ENCODE results near the gene SOCS6.
"Not testable (repeated sequence)": the region's sequence is repeated elsewhere in the genome, so short reads cannot be mapped to it uniquely, and the experiment has no call there.

The SOCS6 gene

GRCh38 chr18:70363861-70364260, 75.0 kb downstream of the SOCS6 start:
- DNase-seq, result no peak

- DNase-seq, result no peak
Measured at GRCh38 chr18:70365361-70365760, 76.5 kb downstream of the SOCS6 start.

- DNase-seq, result no peak
Measured at GRCh38 chr18:70366174-70366573, 77.3 kb downstream of the SOCS6 start.

DNA sequence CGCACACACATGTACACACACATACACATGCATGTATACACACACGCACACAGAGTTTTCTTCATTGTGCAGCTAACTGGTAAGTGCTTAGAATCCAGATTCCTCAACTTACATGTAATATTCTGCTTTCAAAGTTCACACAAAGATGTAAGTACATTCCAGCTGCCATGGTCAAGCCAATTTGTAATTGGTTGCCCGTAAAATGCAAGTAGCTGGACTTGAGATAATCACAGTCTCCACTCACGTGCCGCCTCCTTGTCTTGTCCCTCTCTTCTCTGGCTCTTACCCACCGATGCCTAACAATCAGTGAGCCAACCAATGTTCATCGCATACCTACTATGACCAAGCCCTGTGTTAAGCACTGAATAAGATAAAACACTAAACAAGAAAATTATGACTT, 77.8 kb downstream of the SOCS6 start:
- no peak for DNase-seq

DNA sequence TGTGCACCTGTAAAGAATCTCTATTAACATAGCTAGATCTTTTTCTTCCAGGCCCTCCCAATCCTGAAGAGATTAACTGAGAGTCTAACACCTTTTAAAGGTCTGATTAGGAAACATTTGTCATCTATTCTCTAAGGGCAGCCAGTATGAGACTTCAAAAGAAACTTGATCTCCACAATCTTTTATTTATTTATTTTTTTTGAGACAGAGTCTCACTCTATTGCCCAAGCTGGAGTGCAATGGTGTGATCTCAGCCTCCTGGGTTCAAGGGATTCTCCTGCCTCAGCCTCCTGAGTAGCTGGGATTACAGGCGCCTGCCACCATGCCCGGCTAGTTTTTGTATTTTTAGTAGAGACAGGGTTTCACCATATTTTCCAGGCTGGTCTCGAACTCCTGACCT, 78.5 kb downstream of the SOCS6 start:
- DNase-seq, result not testable (repeated sequence)

DNA sequence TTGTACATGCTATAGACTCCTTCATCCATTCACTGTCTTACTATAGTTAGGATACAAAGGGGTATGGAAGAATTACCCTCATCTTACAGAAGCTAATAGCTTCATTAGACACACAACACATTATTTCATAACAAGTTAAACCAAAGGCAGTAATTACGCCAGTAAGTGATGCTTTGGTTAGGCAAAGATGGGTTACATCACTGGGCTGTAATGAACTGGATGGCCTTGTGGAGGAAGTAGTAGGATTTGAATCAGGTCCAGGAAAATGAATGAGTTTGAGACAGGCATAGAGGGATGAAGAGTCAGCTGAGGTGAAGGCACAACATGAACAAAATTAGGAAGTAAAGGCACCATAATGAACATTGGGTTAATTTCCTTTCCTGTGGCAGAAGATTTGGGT, 80.1 kb downstream of the SOCS6 start:
- DNase-seq, result no peak

DNA sequence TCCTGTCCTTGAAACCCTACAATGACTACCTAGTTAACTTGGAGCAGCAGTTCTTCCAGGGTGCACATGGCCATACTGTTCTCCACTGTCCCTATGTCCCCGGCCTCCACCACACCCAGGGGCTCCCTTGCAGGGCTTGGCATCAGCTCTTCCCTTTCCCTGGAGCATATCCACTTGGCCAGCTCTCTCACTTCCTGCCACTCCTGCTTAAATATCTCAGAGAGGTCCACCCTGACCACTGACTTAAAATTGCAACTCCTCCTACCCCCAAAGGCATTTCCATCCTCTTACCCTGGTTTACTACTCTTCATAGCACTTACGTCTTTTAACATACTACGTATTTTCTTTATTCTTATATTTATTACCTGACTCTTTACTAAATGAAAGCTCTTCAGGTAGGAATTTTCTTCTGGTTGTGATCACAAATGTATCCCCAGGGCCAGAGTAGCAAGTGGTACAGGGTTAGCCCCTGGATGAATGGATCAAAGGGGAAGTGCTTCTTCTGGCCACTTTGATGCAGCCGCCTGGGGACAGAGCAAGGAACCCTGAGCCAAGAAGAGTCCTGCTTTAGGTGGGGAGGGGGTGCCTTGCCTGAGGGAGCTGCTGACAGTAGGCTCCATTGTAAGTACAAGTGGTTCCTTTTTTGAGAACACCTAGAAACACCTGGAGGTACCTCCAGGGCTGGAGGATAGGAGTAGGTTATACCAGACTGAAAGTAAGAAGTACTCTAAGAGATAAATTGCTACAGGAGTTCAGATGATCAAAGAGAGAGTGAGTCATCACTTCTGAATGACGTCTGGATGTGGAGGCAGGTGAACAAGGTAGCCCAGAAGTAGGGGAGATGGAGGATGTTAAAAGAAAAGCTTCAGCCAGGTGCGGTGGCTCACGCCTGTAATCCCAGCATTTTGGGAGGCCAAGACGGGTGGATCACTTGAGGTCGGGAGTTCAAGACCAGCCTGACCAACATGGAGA, 82.2 kb downstream of the SOCS6 start:
- DNase-seq, result no peak

- DNase-seq, result no peak
Measured at GRCh38 chr18:70371908-70372307, 83.1 kb downstream of the SOCS6 start.

GRCh38 chr18:70372450-70373041, 83.7 kb downstream of the SOCS6 start:
- DNase-seq, result no peak

- no peak for DNase-seq
Measured at GRCh38 chr18:70373042-70373519, 84.2 kb downstream of the SOCS6 start.

DNA sequence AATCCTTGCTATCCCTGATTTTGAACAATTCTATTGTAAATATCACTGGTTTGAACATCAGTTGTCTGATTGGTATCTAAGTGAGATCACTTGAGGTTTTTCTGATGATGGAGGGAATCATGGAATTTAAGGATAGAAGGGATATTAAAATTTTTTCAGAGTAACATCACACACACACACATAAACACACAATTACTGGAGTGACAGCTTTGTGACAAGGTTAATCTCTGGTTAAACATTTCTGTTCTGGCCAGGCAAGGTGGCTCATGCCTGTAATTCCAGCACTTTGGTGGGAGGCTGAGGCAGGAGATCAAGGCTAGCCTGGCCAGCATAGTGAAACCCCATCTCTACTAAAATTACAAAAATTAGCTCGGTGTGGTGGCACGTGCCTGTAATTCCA, 85.3 kb downstream of the SOCS6 start:
- DNase-seq, result no peak

DNA sequence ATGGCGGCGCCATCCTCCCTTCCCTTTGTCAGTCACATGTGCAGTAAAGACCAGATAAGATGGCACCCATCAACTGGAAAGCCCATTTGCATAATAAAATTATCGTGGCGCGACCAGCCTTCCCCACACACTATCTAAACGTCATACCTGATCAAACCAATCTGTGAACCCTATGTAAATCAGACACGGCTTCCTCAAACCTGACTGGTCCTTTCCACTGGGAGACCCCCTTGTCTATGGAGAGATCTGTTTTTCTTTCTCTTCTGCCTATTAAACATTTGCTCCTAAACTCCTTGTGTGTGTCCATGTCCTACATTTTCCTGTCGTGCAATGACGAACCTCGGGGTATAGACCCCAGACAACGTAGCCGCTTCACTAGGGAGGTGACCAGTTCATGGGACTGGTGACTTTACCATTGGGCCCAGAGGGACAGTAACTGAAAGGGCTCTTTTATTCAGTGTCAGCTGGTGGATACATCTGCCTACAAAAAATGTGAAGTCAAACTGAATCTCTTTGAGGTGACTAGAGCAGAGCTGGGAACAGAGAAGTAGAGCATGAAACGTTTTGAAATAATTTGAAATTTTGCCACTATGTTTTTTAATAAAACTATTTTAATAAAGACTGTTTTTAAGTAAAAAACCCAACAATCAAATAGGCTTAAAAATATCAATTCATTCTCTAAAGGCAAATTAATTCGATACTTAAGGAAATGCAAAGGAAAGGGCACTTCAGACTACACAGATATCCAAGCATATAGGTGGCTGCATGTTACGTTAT, 87.5 kb downstream of the SOCS6 start:
- no peak for DNase-seq

- no peak for DNase-seq
Measured at GRCh38 chr18:70376914-70377258, 88.0 kb downstream of the SOCS6 start.

DNA sequence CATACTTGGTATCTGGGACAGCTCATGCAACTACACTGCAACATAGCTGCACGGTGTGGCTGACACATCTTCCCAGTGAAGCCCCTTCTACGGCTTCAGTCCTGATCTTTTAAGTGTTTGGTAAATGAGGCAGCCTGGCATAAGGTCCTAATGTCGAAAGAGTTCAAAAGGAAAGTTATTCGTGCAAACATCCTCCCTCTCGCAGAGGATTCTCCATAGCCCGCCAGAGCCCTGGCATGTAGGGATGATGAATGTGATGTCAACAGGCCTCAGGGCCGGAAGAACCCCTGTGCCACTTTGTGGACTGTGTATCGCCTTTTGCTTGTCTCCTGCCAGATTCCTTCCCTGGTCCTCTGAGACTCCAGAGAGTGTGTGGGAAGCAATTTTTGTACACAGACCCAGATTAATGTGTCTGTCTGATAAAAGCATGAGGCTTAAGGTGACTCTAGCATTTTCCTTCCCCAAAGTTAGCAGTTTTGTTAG, 88.5 kb downstream of the SOCS6 start:
- no peak for DNase-seq

DNA sequence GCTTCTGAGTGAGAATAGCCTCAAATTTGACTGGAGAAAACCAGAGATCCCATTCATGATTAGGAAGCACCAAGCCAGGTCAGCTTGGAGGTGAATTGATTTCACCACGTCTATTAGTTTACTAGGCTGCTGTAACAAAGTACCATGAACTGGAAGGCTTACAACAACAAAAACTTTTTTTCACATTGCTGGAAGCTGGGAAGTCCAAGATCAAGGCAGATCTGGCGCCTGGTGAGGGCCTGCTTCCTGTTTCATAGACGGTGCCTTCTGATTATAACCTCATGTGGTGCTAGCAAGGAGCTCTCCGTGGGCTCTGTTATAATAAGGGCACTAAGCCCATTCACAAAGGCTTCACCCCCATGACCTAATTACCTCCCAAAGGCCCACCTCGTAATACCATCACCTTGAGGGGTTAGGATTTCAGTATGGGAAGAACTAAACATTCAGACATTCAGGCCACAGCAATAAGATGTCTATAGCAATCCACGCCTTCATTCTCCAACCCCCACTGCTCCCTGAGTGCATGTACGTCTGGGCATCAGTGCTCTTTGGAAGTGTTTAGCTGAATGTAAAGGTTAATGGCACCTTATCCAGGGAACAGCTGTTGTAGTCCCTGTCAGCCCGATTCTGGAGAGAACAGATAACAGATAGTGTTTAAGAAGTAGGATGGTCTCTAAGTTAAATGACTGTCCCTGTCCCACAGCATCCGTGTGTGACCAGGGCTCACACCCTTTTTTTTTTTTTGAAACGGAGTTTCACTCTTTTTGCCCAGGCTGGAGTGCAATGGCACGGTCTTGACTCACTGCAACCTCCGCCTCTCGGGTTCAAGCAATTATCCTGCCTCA, 89.2 kb downstream of the SOCS6 start:
- no peak for DNase-seq
